ENCODE measurements around the gene BOLA1.
A peak's percentile ranks its signal among the peaks of the same experiment; 100 is the strongest.
"Not testable (repeated sequence)": the region's sequence is repeated elsewhere in the genome, so short reads cannot be mapped to it uniquely, and the experiment has no call there.

Gene BOLA1

GRCh38 chr1:149937759-149938158 lies 38.4 kb downstream of the BOLA1 start:
- Histone ChIP-seq H3K9ac (ENCODE audit: low read length) (peak overlapping the region; percentile 48), H3K9me3 (ENCODE audit: control insufficient read depth, low read length) (no peaks in the 10 kb centered on the region), H3K4me1 (ENCODE audit: control insufficient read depth, insufficient read depth, low read length) (peaks cover 61% of the 10 kb centered on the region), H3K4me3 (ENCODE audit: low read length) (no peak overlapping the region), H3K27me3 (ENCODE audit: control insufficient read depth, insufficient read depth, low read length) (no peaks in the 10 kb centered on the region), H3K36me3 (ENCODE audit: control insufficient read depth, insufficient read depth, low read length) (peaks cover 4% of the 10 kb centered on the region)

DNA sequence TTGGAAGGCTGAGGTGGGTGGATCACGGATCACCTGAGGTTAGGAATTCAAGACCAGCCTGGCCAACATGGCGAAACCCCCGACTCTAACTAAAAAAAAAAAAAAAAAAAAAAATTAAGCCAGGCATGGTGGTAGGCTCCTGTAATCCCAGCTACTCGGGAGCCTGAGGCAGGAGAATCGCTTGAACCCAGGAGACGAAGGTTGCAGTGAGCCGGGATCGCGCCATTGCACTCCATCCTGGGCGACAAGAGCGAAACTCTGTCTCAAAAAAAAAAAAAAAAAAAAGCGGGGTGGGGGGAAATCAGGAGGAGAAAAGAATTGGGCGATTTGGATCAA lies 39.3 kb downstream of the BOLA1 start:
- not testable (repeated sequence) for H3K27me3 ChIP-seq (ENCODE audit: control insufficient read depth, insufficient read depth, low read length); H3K9me3 ChIP-seq (ENCODE audit: control insufficient read depth, low read length); H3K4me3 ChIP-seq (ENCODE audit: low read length); H3K36me3 ChIP-seq (ENCODE audit: control insufficient read depth, insufficient read depth, low read length)
- peaks cover 61% of the 10 kb centered on the region for H3K4me1 ChIP-seq (ENCODE audit: control insufficient read depth, insufficient read depth, low read length)
- peak overlapping the region; percentile 62 for H3K9ac ChIP-seq (ENCODE audit: low read length)

DNA sequence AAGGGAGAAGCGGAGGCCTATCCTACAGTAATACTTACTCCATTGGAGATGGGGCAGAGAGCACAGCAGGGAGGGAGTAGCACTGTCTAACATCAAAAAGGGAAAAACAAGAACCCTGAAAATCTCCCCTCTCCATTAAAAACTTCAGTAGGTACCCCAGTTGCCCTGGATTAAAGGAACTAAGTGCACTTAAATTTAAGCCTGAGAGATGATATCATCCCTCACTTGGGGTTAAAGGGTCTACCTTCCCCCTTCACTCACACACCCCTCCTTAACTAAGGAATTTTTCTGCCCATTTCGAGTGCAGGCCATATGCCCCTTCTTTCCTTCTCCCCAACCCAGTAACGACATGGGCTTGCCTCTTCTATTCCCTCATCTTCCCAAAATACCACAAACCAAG lies 41.1 kb downstream of the BOLA1 start:
- H3K4me3 ChIP-seq (ENCODE audit: low read length), result no peak overlapping the region
- H3K9ac ChIP-seq (ENCODE audit: low read length), result no peak overlapping the region
- H3K27me3 ChIP-seq (ENCODE audit: control insufficient read depth, insufficient read depth, low read length), result no peaks in the 10 kb centered on the region
- peaks cover 60% of the 10 kb centered on the region for H3K4me1 ChIP-seq (ENCODE audit: control insufficient read depth, insufficient read depth, low read length)
- H3K36me3 ChIP-seq (ENCODE audit: control insufficient read depth, insufficient read depth, low read length), result no peaks in the 10 kb centered on the region
- H3K9me3 ChIP-seq (ENCODE audit: control insufficient read depth, low read length), result no peaks in the 10 kb centered on the region

- H3K36me3 ChIP-seq (ENCODE audit: control insufficient read depth, insufficient read depth, low read length), result no peaks in the 10 kb centered on the region
- peaks cover 43% of the 10 kb centered on the region for H3K4me1 ChIP-seq (ENCODE audit: control insufficient read depth, insufficient read depth, low read length)
- H3K27me3 ChIP-seq (ENCODE audit: control insufficient read depth, insufficient read depth, low read length), result no peaks in the 10 kb centered on the region
- H3K9me3 ChIP-seq (ENCODE audit: control insufficient read depth, low read length), result no peaks in the 10 kb centered on the region
- no peak overlapping the region for H3K4me3 ChIP-seq (ENCODE audit: low read length)
- H3K9ac ChIP-seq (ENCODE audit: low read length), result no peak overlapping the region
These were observed 42.8 kb downstream of the BOLA1 start for GRCh38 chr1:149942207-149942606.

DNA sequence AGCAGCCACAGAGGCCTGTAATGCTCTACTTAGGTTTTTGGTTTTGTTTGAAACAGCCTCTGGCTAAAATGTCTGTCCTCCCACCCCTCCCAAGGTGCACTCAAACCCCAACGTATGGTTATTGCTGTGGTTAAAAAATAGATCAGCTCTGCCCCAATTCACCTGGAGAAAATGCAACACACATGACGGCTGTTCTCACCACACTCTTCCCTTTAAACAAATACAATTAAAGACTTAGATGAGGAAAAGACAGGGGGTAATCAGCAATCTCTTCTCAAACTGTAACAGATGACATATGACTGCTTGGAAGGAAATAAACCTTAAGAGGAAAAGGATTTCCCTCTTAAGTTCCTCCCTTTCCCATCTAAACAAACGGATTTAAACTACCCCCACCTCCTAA lies 43.5 kb downstream of the BOLA1 start:
- Histone ChIP-seq H3K9me3 (ENCODE audit: control insufficient read depth, low read length) (no peaks in the 10 kb centered on the region), H3K36me3 (ENCODE audit: control insufficient read depth, insufficient read depth, low read length) (no peaks in the 10 kb centered on the region), H3K9ac (ENCODE audit: low read length) (no peak overlapping the region), H3K4me1 (ENCODE audit: control insufficient read depth, insufficient read depth, low read length) (peaks cover 36% of the 10 kb centered on the region), H3K4me3 (ENCODE audit: low read length) (no peak overlapping the region), H3K27me3 (ENCODE audit: control insufficient read depth, insufficient read depth, low read length) (no peaks in the 10 kb centered on the region)

GRCh38 chr1:149945206-149945605 lies 45.8 kb downstream of the BOLA1 start:
- no peaks in the 10 kb centered on the region for H3K36me3 ChIP-seq (ENCODE audit: control insufficient read depth, insufficient read depth, low read length)

DNA sequence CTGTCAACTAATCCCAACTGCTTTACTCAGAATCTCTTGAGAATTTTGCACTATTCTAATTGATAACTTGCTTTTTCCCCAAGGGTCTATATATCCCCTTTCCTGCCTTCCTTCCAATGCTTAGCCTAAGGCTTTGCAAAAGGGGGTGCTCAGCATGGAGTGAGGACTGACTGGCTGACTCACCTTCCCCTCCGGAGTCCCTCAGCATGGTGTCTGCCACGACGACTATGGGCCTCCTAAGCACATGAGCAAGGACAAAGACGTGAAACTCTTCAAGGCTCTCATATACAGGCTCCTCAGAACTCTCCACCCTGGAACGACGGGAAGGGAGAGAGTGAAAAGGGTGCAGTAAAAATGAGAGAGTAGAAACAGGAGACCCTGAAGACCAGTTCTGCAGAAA lies 50.5 kb downstream of the BOLA1 start:
- Histone ChIP-seq H3K27me3 (ENCODE audit: control insufficient read depth, insufficient read depth, low read length) (no peaks in the 10 kb centered on the region), H3K9me3 (ENCODE audit: control insufficient read depth, low read length) (no peaks in the 10 kb centered on the region), H3K4me3 (ENCODE audit: low read length) (no peak overlapping the region), H3K36me3 (ENCODE audit: control insufficient read depth, insufficient read depth, low read length) (no peaks in the 10 kb centered on the region), H3K4me1 (ENCODE audit: control insufficient read depth, insufficient read depth, low read length) (no peaks in the 10 kb centered on the region), H3K9ac (ENCODE audit: low read length) (no peak overlapping the region)

More at GRCh38 chr1:149945206-149945605, 45.8 kb downstream of the BOLA1 start:
- Histone ChIP-seq H3K9me3 (ENCODE audit: control insufficient read depth, low read length) (no peaks in the 10 kb centered on the region), H3K4me3 (ENCODE audit: low read length) (no peak overlapping the region), H3K4me1 (ENCODE audit: control insufficient read depth, insufficient read depth, low read length) (peaks cover 17% of the 10 kb centered on the region), H3K9ac (ENCODE audit: low read length) (no peak overlapping the region), H3K27me3 (ENCODE audit: control insufficient read depth, insufficient read depth, low read length) (no peaks in the 10 kb centered on the region)

Measured in mucosa of stomach (tissue), 1 donor.